SK-N-MC (cell line): ENCODE measurements around the gene TOM1L2.

ENCODE experiments used
- EZH2 ChIP-seq: fragments of 200-600 bp; sonication (generic); IDR thresholded peaks from one replicate; pipeline ENCODE4 v1.6.1; 2017; ENCODE audit warnings: antibody characterized with exemption
- FOXP2 ChIP-seq: optimal IDR thresholded peaks from 2 replicates; pipeline ENCODE3; 2011; ENCODE audit warnings: mild to moderate bottlenecking, moderate library complexity; ENCODE audit not compliant: insufficient read depth; ENCODE audit errors: extremely low read length, control extremely low read depth
- POLR2AphosphoS5 ChIP-seq: IDR thresholded peaks from 2 replicates; pipeline ENCODE4 v1.6.1; 2012; ENCODE audit warnings: mild to moderate bottlenecking, low read depth, low read length, borderline replicate concordance

DNA sequence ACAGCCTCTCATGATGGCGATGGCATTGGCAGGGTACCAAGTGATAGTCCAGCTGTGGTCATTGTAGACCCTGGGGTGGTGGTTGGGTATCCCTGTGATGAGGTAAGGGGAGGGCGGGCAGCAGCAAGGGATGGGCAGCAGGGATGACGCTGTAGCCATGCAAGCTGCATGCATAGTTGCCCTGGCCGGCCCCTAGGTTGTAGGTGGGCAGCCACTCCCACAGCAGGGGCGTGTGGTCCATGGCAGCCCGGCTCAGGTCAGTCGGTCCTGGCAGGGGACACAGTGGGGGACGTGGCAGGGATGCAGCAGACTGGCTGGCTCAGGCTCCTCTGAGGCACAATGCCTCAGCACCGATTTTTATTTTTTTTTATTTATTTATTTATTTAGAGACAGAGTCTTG, 9.1 kb upstream of the TOM1L2 start:
- TF ChIP-seq POLR2AphosphoS5, result no peak
- TF ChIP-seq EZH2, result no peak
- no peak for TF ChIP-seq FOXP2
